HFFc6 (cell line): ENCODE results near the gene ELK3. TPM values are rescaled to one million over a fixed set of nuclear protein-coding genes. Genes with fewer than 3 reads are reported as not detected.

Source experiments
- DNase-seq: peaks from one replicate; pipeline ENCODE4 v3.0.0-alpha.2; 2018
- H3K27ac Mint-ChIP-seq: 2 replicates; pipeline ENCODE4 v1.8.0; 2020; ENCODE audit warnings: mild to moderate bottlenecking, mixed read lengths
- H3K27me3 Mint-ChIP-seq: 2 replicates; pipeline ENCODE4 v1.8.0; 2021; ENCODE audit warnings: mild to moderate bottlenecking, moderate library complexity, mixed read lengths; ENCODE audit not compliant: insufficient read depth
- H3K36me3 Mint-ChIP-seq: 2 replicates; pipeline ENCODE4 v1.8.0; 2021; ENCODE audit warnings: low read depth, mixed read lengths
- H3K4me1 Mint-ChIP-seq: 2 replicates; pipeline ENCODE4 v1.8.0; 2020; ENCODE audit warnings: low read depth, mixed read lengths
- H3K4me3 Mint-ChIP-seq: 2 replicates; pipeline ENCODE4 v1.8.0; 2020; ENCODE audit warnings: mild to moderate bottlenecking, moderate library complexity, mixed read lengths
- H3K9me3 Mint-ChIP-seq: 2 replicates; pipeline ENCODE4 v1.8.0; 2020; ENCODE audit warnings: mild to moderate bottlenecking, mixed read lengths
- CTCF ChIP-seq: fragments of 200-600 bp; sonication (generic); IDR thresholded peaks from 2 replicates; pipeline ENCODE4 v1.5.0; 2021; ENCODE audit warnings: antibody characterized with exemption, mild to moderate bottlenecking
- total RNA-seq, 6 experiments: library from RNA; stranded (reverse); fragmentation: NEBNext Ultra II Directional; extraction: Animal tissue kit (Norgen Biotek cat#: 25700); gene quantifications; 2 replicates in 1 of 6; 3 replicates in 5 of 6; pipeline ENCODE4 v1.2.3, GENCODE V29; 2021

ELK3 gene
- total RNA-seq, 6 experiments from 2014 or later: 54.5 to 80.7 (median 71.9) TPM

GRCh38 chr12:96271469-96272199 is 77.5 kb downstream of the ELK3 start:
- H3K4me3 Mint-ChIP-seq: no peak overlapping the region
- H3K27ac Mint-ChIP-seq: peak overlapping the region; percentile 38
- DNase-seq: no peak
- H3K36me3 Mint-ChIP-seq: peaks cover 38% of the 10 kb centered on the region
- TF ChIP-seq CTCF: no peak
- no peaks in the 10 kb centered on the region; the same call in 1 of the 2 replicates for H3K27me3 Mint-ChIP-seq
- no peaks in the 10 kb centered on the region for H3K9me3 Mint-ChIP-seq
- peaks cover 35% of the 10 kb centered on the region for H3K4me1 Mint-ChIP-seq

DNA sequence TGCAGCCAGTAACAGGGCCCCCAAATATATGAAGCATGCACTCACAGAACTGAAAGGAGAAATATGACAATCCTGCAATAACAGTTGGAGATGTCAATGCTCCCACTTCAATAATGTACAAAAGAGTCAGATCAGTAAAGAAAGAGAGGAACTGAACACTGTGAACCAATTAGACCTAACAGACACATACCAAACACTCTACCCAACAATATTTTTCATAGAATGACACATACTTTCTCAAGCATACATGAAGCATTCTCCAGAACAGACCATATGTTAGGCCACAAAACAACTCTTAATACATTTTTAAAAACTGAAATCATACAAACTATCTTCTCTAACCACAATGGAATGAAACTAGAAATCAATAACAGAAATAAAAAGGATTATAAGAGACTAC is 80.2 kb downstream of the ELK3 start:
- peak; percentile 25 for DNase-seq
- Mint-ChIP-seq H3K4me3 (peak overlapping the region; percentile 6; the same call in 1 of the 2 replicates), H3K36me3 (peaks cover 33% of the 10 kb centered on the region), H3K27ac (peak overlapping the region; percentile 39), H3K27me3 (no peaks in the 10 kb centered on the region; the same call in 1 of the 2 replicates), H3K4me1 (peaks cover 35% of the 10 kb centered on the region), H3K9me3 (no peaks in the 10 kb centered on the region)
- no peak for TF ChIP-seq CTCF

DNA sequence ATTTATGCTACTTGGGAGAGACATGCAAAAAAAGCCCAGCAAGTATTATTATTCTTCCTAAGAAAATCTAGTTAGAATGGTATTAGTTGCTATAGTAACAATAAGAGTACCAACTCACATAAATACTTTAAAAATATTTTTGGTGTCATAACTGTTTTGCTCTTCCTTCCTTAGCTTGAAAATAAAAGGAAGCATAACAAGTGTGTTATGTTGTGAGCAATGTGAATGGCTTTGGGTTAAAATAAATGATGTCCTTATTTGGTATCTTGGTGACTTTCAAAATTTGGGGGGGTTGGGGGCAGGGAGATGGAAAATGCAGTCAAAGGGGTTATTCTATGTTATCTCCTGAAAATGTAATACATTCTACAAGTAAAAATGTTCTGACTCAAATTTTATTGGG is 91.0 kb downstream of the ELK3 start:
- peaks cover 8% of the 10 kb centered on the region; the same call in 1 of the 2 replicates for H3K4me1 Mint-ChIP-seq
- peak overlapping the region; percentile 60; the same call in 1 of the 2 replicates for H3K27ac Mint-ChIP-seq

DNA sequence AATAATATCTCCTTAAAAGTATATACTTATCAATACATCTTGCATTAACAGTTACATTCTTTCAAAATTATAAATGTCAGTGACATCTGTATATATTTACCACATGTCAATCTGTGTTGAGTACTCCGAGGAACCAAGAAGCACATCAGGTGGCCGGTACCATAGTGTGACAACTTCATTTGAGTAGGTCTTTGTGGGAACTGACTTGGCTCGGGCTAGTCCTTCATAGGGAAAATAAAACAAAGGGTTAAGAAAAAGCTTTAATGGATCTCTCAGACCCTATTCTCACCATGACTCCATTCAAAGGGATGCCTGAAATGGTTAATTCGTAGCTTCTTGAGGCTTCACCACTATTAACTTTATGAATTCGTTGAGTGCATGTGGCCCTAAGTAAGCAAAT is 94.9 kb downstream of the ELK3 start:
- no peak overlapping the region for H3K27ac Mint-ChIP-seq
- peaks cover 8% of the 10 kb centered on the region; the same call in 1 of the 2 replicates for H3K4me1 Mint-ChIP-seq
- TF ChIP-seq CTCF: no peak
- H3K36me3 Mint-ChIP-seq: peaks cover 42% of the 10 kb centered on the region
- no peak overlapping the region for H3K4me3 Mint-ChIP-seq
- no peak for DNase-seq
- H3K27me3 Mint-ChIP-seq: peaks cover 9% of the 10 kb centered on the region; the same call in 1 of the 2 replicates
- no peaks in the 10 kb centered on the region for H3K9me3 Mint-ChIP-seq

More for the DNA sequence above, 91.0 kb downstream of the ELK3 start:
- Mint-ChIP-seq H3K4me3 (no peak overlapping the region), H3K27me3 (peaks cover 6% of the 10 kb centered on the region; the same call in 1 of the 2 replicates), H3K9me3 (no peaks in the 10 kb centered on the region), H3K36me3 (peaks cover 57% of the 10 kb centered on the region)
- DNase-seq: no peak
- no peak for TF ChIP-seq CTCF

DNA sequence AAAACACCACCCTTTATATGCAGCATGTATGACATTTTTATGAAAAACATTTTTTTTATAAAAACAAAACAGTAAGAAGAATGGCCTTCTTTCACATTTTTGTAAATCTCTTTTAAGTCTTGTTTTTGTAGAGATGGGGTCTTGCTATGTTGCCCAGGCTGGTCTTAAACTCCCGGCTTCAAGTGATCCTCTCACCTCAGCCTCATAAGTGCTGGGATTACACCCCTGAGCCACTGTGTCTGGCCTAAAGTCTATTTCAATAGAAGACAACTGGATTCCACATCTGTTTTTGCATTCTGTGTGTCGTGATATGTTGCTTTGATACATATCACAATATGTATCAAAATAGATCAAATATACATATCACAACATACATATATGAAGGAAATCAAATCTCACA is 98.9 kb downstream of the ELK3 start:
- TF ChIP-seq CTCF: no peak
- no peak for DNase-seq
- Mint-ChIP-seq H3K27ac (no peak overlapping the region; the same call in 1 of the 2 replicates), H3K9me3 (no peaks in the 10 kb centered on the region), H3K27me3 (peaks cover 3% of the 10 kb centered on the region; the same call in 1 of the 2 replicates), H3K36me3 (peaks cover 25% of the 10 kb centered on the region), H3K4me3 (no peak overlapping the region), H3K4me1 (peaks cover 12% of the 10 kb centered on the region)
